Stimulated activated naive CD4-positive, alpha-beta T cell (primary cell): ENCODE results near the gene PCDHGB5.
"Not testable (repeated sequence)": the region's sequence is repeated elsewhere in the genome, so short reads cannot be mapped to it uniquely, and the experiment has no call there.

ENCODE experiments used
- DNase-seq, 6 experiments: peaks; one replicate each; lab custom pipeline; 2025; lab: John Stamatoyannopoulos, UW

PCDHGB5 gene

DNA sequence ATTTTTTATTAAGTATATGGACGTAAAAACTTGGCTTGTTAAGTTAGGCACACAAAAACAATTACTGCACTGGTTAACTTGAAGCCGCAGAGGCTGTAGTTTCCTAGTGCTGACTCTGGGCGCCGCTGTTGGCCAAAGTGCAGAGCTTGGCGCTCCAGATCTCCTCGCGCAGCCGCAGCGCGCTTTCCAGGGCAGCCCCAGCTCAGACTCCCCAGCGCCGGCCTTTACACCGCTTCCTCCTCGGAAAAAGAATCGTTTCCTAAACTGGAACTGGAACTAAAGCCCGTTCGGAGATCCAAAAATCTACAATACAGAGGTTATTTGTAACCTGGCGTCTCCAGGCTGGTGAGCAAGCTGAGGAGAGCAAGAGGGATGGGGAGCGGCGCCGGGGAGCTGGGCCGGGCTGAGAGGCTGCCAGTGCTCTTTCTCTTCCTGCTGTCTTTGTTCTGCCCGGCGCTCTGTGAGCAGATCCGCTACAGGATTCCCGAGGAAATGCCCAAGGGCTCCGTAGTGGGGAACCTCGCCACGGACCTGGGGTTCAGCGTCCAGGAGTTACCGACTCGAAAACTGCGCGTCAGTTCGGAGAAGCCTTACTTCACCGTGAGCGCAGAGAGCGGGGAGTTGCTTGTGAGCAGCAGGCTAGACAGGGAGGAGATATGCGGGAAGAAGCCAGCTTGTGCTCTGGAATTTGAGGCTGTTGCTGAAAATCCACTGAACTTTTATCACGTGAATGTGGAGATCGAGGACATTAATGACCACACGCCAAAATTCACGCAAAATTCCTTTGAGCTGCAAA lies at the start of gene PCDHGB5:
Gene PCDHGB5 (plus strand): TSS at position 192 of the 796 bp plus-strand sequence. CDS start 181 bp downstream, at position 373.
- peak in 3 of 6 experiments; percentile 17 to 36 (median 33) for DNase-seq

DNA sequence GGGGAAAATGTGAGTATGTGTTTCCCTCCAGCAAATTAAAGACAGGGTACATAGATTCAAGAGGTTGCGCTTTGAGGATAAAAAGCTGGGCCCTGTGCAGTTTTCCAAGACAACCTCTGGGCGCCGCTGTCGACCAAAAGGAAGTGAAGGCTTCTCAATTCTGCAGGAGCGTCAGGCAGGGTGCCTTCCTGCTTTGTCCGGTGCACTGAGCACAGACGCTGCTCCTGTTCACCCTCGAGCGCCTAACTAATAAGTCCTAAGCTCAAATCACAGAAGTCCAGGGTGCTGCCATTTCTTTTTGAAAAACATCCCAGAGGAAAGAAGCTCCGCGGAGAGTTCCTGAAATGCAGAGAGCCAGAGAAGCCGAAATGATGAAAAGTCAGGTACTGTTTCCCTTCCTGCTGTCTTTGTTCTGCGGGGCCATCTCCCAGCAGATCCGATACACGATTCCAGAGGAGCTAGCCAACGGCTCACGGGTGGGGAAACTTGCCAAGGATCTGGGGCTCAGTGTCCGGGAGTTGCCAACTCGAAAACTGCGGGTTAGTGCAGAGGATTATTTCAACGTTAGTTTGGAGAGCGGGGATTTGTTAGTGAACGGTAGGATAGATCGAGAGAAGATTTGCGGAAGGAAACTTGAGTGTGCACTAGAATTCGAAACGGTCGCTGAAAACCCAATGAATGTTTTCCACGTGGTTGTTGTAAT lies 47.7 kb upstream of the PCDHGB5 start, which contains the start of gene PCDHGB1:
Gene PCDHGB1 (plus strand): TSS at position 183 of the 703 bp plus-strand sequence. CDS start 162 bp downstream, at position 345.
- peak in 2 of 6 experiments; percentile 17 to 18 for DNase-seq

DNA sequence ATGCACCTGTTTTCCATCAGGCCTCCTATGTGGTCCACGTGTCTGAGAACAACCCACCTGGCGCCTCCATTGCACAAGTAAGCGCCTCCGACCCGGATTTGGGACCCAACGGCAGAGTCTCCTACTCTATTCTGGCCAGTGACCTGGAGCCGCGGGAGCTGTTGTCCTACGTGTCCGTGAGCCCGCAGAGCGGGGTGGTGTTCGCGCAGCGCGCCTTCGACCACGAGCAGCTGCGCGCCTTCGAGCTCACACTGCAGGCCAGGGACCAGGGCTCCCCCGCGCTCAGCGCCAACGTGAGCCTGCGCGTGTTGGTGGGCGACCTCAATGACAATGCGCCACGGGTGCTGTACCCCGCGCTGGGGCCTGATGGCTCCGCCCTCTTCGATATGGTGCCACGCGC lies 46.2 kb upstream of the PCDHGB5 start:
- no peak for DNase-seq

DNA sequence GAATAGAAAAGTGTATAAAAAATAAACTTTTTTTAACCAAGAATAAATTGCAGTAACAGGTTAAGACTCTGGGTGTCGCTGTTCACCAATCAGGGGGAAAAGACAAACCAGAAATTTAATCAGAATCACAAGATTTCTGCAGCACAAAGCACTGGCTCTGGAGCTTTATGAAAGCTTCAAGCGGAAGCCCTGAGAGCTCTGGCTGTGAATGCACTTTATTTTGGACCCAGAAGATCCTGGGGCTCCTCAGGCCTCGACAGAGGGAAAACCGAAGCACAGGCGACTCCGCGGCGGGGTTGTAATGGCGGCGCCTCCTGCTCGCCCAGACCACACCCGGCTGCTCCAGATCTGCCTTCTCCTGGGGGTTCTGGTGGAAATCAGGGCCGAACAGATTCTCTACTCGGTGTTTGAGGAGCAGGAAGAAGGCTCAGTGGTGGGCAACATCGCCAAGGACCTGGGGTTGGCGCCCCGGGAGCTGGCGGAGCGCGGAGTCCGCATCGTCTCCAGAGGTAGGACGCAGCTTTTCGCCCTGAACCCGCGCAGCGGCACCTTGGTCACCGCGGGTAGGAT lies 42.8 kb upstream of the PCDHGB5 start, which contains the start of gene PCDHGA4:
Gene PCDHGA4 (plus strand): TSS at position 122 of the 570 bp plus-strand sequence. CDS start 87 bp downstream, at position 209.
- no peak for DNase-seq

DNA sequence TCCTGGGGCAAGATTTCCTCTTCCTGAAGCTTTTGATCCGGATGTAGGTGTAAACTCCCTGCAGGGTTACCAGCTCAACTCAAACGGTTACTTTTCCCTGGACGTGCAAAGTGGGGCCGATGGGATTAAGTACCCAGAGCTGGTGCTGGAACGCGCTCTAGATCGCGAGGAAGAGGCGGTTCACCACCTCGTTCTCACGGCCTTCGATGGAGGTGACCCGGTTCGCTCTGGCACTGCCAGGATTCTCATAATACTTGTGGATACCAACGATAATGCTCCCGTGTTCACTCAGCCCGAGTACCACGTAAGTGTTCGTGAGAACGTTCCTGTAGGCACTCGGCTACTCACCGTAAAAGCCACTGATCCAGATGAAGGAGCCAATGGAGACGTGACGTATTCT lies 42.1 kb upstream of the PCDHGB5 start:
- DNase-seq, result no peak

DNA sequence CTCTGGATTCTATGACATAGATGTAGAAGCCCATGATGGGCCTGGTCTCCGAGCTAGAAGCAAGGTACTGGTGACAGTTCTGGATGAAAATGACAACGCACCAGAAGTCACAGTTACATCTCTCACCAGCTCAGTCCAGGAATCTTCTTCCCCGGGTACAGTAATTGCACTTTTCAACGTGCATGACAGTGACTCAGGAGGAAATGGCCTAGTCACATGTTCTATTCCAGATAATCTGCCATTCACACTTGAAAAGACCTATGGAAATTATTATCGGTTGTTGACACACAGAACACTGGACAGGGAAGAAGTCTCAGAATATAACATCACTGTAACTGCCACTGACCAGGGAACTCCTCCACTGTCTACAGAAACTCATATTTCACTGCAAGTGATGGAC lies 41.6 kb upstream of the PCDHGB5 start:
- no peak for DNase-seq

DNA sequence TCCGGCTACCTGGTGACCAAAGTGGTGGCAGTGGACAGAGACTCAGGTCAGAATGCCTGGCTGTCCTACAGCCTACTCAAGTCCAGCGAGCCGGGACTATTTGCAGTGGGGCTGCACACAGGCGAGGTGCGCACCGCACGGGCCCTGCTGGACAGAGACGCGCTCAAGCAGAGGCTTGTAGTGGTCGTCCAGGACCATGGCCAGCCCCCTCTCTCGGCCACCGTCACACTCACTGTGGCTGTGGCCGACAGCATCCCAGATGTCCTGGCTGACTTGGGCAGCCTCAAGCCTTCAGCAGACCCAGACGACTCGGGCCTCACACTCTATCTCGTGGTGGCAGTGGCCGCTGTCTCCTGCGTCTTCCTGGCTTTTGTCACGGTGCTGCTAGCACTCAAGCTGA lies 40.8 kb upstream of the PCDHGB5 start:
- no peak for DNase-seq

DNA sequence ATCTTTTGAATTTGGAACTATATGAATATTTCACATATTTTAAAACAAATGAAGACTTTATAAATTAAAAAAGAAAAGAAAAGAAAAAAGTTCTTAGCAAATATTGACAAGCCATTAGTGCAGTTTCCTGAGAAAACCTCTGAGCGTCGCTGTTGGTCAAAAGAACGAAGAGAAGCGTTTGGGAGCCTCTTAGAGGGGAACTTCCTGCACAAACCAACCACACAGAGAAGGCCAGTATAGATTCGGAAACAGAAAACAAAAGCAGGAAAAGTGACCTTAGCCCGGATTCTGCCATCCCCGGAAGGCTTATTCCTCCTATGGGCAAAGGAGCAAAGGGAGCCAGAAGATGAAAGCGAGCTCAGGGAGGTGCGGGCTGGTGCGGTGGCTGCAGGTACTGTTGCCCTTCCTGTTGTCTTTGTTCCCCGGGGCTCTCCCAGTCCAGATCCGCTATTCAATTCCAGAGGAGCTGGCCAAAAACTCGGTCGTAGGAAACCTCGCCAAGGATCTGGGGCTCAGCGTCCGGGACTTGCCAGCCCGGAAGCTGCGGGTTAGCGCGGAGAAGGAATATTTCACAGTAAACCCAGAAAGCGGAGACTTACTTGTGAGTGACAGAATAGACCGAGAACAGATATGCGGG lies 37.8 kb upstream of the PCDHGB5 start, which contains the start of gene PCDHGB2:
Gene PCDHGB2 (plus strand): TSS at position 205 of the 637 bp plus-strand sequence. CDS start 142 bp downstream, at position 347.
- no peak for DNase-seq

DNA sequence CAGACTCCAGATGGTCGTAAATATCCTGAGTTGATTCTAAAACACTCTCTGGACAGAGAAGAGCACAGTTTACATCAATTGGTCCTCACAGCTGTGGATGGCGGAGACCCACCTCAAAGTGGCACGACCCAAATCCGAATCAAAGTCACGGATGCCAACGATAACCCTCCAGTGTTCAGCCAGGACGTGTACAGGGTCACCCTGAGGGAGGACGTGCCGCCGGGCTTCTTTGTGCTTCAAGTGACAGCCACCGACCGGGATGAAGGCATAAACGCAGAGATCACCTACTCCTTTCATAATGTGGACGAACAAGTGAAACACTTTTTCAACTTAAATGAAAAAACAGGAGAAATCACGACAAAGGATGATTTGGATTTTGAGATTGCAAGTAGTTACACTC lies 37.1 kb upstream of the PCDHGB5 start:
- no peak for DNase-seq

DNA sequence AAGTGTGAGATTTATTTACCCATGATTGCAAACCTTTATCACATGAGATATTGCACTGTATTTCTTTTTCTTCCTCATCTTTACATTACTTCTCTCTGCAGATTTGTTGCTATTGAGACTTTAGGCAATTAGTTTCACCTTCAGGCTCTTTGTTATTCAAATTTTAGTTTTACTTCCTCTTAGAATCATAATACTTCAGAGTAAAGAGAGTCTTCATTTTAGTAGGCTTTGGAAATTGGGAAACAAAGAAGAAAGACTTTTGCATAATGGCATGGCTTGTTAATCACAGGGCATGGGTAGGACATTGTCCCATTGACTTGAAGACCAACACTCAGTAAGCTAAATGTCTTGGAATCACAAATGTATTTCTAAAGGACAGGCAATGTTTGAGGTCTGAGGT lies 35.0 kb upstream of the PCDHGB5 start:
- no peak for DNase-seq

DNA sequence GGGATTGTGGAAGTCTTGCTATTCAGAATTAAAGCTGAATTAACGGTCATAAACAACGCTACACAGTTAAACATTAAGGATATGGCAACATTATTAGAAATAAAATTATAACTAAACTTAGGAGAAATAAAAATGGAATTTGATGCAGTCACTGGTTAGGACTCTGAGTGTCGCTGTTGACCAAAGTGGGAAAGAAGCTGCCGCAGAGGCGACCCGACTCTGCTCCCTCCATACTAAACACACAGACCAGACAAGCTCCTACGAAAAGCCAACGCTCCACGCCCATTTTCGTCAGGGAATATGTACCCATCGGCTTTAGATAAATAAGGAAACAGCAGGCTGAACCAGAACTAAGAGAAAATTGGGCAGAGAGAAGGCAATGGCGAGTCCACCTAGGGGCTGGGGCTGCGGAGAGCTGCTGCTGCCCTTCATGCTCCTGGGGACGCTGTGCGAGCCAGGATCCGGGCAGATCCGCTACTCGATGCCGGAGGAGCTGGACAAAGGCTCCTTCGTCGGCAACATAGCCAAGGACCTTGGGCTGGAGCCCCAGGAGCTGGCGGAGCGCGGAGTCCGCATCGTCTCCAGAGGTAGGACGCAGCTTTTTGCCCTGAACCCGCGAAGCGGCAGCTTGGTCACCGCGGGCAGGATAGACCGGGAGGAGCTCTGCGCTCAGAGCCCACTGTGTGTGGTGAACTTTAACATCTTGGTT lies 33.6 kb upstream of the PCDHGB5 start, which contains the start of gene PCDHGA5:
Gene PCDHGA5 (plus strand): TSS at position 211 of the 709 bp plus-strand sequence. CDS start 169 bp downstream, at position 380.
- DNase-seq, result no peak

DNA sequence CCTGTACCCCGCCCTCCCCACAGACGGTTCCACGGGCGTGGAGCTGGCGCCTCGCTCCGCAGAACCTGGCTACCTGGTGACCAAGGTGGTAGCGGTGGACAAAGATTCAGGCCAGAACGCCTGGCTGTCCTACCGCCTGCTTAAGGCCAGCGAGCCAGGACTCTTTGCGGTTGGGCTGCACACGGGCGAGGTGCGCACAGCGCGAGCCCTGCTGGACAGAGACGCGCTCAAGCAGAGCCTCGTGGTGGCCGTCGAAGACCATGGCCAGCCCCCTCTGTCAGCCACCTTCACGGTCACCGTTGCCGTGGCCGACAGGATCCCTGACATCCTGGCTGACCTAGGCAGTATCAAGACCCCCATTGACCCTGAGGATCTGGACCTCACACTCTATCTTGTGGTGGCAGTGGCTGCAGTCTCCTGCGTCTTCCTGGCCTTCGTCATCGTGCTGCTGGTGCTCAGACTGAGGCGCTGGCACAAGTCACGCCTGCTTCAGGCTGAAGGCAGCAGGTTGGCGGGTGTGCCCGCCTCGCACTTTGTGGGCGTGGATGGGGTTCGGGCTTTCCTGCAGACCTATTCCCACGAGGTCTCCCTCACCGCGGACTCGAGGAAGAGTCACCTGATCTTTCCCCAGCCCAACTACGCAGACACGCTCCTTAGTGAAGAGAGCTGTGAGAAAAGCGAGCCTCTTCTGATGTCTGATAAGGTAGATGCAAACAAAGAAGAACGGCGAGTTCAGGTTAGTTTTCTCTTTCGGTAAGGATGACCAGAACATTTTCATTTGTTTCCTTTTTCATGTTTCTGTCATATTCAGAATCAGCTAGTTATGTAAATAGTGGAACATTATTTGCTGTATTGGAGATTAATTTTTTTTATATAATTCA lies 31.5 kb upstream of the PCDHGB5 start:
- DNase-seq, result no peak

DNA sequence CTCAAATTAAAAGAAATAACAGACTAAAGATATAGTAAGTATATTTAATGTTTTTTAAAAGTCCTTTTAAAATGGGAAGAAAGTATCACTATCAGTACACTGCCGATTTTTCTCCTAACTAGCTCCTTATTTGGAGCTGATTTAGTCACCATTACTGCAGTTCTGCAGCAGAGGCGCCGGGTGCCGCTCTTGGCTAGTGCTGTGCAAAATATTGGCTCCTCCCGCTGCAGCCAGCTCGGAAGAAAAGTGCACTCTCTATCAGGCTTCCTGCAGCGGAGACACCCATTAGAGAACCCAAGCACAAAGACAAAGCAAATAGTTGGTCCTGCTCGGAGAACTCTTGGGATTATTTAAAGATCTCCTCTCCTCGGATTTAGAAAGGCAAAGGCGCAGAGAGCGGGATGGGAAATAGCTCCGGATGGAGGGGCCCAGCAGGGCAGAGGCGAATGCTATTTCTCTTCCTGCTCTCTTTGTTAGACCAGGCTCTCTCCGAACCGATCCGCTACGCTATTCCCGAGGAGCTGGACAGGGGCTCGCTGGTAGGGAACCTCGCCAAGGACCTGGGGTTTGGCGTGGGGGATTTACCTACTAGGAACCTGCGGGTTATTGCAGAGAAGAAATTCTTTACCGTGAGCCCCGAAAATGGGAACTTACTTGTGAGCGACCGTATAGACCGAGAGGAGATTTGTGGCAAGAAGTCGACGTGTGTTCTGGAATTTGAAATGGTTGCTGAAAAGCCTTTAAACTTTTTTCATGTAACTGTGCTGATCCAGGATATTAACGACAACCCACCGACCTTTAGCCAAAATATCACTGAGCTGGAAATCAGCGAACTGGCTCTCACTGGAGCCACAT lies 27.5 kb upstream of the PCDHGB5 start, which contains the start of gene PCDHGB3:
Gene PCDHGB3 (plus strand): TSS at position 249 of the 855 bp plus-strand sequence. CDS start 153 bp downstream, at position 402.
- peak in 3 of 6 experiments; percentile 15 to 31 (median 21) for DNase-seq

DNA sequence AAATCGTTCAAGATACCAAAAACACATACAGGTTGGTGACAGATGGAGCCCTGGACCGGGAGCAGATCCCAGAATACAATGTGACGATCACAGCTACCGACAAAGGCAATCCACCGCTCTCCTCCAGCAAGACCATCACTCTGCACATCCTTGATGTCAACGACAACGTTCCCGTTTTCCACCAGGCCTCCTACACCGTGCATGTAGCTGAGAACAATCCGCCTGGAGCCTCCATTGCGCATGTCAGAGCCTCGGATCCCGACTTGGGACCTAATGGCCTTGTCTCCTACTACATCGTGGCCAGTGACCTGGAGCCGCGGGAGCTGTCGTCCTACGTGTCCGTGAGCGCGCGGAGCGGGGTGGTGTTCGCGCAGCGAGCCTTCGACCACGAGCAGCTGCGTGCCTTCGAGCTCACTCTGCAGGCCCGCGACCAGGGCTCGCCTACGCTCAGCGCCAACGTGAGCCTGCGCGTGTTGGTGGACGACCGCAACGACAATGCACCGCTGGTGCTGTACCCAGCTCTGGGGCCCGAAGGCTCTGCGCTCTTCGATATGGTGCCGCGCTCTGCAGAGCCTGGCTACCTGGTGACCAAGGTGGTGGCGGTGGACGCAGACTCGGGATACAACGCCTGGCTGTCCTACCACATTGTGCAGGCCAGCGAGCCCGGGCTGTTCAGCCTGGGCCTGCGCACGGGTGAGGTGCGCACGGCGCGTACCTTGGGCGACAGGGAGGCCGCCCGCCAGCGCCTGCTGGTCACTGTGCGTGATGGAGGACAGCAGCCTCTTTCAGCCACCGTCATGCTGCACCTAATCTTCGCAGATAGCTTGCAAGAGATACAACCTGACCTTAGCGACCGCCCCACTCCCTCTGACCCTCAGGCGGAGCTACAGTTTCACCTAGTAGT lies 25.9 kb upstream of the PCDHGB5 start:
- no peak for DNase-seq

DNA sequence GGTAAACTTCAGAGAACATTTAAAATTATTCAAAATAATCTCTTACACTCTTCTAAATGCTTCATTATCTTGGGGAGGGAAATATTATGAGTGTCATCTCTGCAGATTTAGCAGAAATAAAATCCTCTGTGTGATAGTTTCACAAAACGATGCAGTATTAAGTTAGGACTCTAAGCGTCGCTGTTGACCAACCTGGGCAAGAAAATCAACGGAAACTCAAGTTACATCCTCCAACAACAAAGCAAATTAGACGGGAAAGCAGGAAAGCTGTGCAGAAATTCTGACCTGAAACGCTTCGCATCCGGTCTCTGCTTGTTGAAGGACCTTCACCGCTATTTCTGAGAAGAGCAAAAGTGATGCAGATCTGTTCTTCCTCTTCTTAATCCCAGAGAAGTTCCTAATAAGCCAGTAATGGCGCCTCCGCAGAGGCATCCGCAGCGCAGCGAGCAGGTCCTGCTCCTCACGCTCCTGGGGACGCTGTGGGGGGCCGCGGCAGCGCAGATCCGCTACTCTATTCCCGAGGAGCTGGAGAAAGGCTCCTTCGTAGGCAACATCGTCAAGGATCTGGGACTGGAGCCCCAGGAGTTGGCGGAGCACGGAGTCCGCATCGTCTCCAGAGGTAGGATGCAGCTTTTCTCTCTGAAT lies 24.0 kb upstream of the PCDHGB5 start, which contains the start of gene PCDHGA6:
Gene PCDHGA6 (plus strand): TSS at position 219 of the 645 bp plus-strand sequence. CDS start 193 bp downstream, at position 412.
- DNase-seq, result no peak

DNA sequence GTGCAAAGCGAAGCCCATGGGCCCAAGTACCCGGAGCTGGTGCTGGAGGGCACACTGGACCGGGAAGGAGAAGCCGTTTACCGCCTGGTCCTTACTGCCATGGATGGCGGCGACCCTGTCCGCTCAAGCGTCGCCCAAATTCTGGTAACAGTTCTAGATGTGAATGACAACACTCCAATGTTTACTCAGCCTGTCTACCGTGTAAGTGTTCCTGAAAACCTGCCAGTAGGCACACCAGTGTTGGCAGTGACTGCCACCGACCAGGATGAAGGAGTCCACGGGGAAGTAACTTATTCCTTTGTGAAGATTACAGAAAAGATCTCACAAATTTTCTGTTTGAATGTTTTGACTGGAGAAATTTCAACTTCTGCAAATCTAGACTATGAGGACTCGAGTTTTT lies 23.1 kb upstream of the PCDHGB5 start:
- no peak for DNase-seq

DNA sequence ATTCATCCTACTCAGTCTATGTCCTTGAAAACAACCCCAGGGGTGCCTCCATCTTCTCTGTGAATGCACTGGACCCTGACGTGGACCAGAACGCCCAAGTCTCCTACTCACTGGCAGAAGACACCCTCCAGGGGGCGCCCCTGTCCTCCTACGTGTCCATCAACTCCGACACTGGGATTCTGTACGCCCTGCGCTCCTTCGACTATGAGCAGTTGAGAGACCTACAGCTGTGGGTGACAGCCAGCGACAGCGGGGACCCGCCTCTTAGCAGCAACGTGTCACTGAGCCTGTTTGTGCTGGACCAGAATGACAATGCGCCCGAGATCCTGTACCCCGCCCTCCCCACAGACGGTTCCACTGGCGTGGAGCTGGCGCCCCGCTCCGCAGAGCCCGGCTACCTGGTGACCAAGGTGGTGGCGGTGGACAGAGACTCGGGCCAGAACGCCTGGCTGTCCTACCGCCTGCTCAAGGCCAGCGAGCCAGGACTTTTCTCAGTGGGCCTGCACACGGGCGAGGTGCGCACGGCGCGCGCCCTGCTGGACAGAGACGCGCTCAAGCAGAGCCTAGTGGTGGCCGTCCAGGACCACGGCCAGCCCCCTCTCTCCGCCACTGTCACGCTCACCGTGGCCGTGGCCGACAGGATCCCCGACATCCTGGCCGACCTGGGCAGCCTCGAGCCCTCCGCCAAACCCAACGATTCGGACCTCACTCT lies 22.1 kb upstream of the PCDHGB5 start:
- not testable (repeated sequence) for DNase-seq
